Activated T-cell treated with anti-CD3 and anti-CD28 coated beads for 1 hour (primary cell): ENCODE results near the gene IFNA21.
"Not testable (repeated sequence)": the region's sequence is repeated elsewhere in the genome, so short reads cannot be mapped to it uniquely, and the experiment has no call there.

Source experiments
- DNase-seq: peaks from one replicate; pipeline ENCODE4 v3.0.0-alpha.2; 2020; ENCODE audit warnings: low read depth

Gene IFNA21

GRCh38 chr9:21141427-21141882 is 25.0 kb downstream of the IFNA21 start, which contains the start of gene IFNW1:
IFNW1 (minus strand) TSS chr9:21141832; CDS start chr9:21141570, 262 bp downstream.
- DNase-seq: no peak

GRCh38 chr9:21137020-21137419 is 29.4 kb downstream of the IFNA21 start:
- DNase-seq: no peak

- DNase-seq: no peak
These were observed 30.7 kb downstream of the IFNA21 start for GRCh38 chr9:21135736-21136135.

GRCh38 chr9:21128186-21128585 is 38.3 kb downstream of the IFNA21 start:
- DNase-seq: not testable (repeated sequence)

- no peak for DNase-seq
These were observed 44.7 kb downstream of the IFNA21 start for GRCh38 chr9:21121595-21122251.

GRCh38 chr9:21121079-21121478 is 45.4 kb downstream of the IFNA21 start:
- DNase-seq: no peak

- no peak for DNase-seq
These were observed 47.2 kb downstream of the IFNA21 start for GRCh38 chr9:21119093-21119770.
